ENCODE data around the gene HOMER2. TPM values are rescaled to one million over a fixed set of nuclear protein-coding genes. Genes with fewer than 3 reads are reported as not detected.
A peak's percentile ranks its signal among the peaks of the same experiment; 100 is the strongest.

Gene HOMER2
- total RNA-seq, 1 donor from 2014 or later = 23.4 TPM

GRCh38 chr15:82810061-82810889 is 142.2 kb downstream of the HOMER2 start:
- Mint-ChIP-seq H3K27me3 (no peaks in the 10 kb centered on the region), H3K4me1 (ENCODE audit: unreplicated experiment) (peaks cover 30% of the 10 kb centered on the region), H3K9me3 (no peaks in the 10 kb centered on the region), H3K4me3 (peak overlapping the region; percentile 95), H3K27ac (peak overlapping the region; percentile 97), H3K36me3 (peaks cover 10% of the 10 kb centered on the region)
- peak; percentile 74 for DNase-seq (ENCODE audit: extremely low spot score, unreplicated experiment)
- no peak for TF ChIP-seq CTCF (conservative IDR thresholded peaks at IDR 0.05)

- Mint-ChIP-seq H3K27ac (peak within 1 kb of the TSS; percentile 97), H3K4me3 (peak within 1 kb of the TSS; percentile 95), H3K4me1 (ENCODE audit: unreplicated experiment) (peaks cover 30% of the 10 kb centered on the region), H3K9me3 (no peaks in the 10 kb centered on the region), H3K27me3 (no peaks in the 10 kb centered on the region), H3K36me3 (peaks cover 8% of the 10 kb centered on the region)
- no peak for TF ChIP-seq CTCF (conservative IDR thresholded peaks at IDR 0.05)
- peak; percentile 96 for DNase-seq (ENCODE audit: extremely low spot score, unreplicated experiment)
Measured at GRCh38 chr15:82809308-82810060, 143.0 kb downstream of the HOMER2 start, which contains the start of gene WHAMM. TSS of gene WHAMM (plus strand) at chr15:82809628. CDS start at chr15:82809727, 99 bp downstream.

GRCh38 chr15:82808634-82809041 is 143.9 kb downstream of the HOMER2 start:
- H3K27me3 Mint-ChIP-seq = peaks cover 3% of the 10 kb centered on the region
- H3K4me3 Mint-ChIP-seq = peak overlapping the region; percentile 86
- DNase-seq (ENCODE audit: extremely low spot score, unreplicated experiment) = no peak
- peak overlapping the region; percentile 93 for H3K27ac Mint-ChIP-seq
- H3K4me1 Mint-ChIP-seq (ENCODE audit: unreplicated experiment) = peaks cover 30% of the 10 kb centered on the region
- no peak for TF ChIP-seq CTCF (conservative IDR thresholded peaks at IDR 0.05)
- peaks cover 4% of the 10 kb centered on the region for H3K36me3 Mint-ChIP-seq
- H3K9me3 Mint-ChIP-seq = no peaks in the 10 kb centered on the region

GRCh38 chr15:82807920-82808633 is 144.4 kb downstream of the HOMER2 start:
- Mint-ChIP-seq H3K4me3 (no peak overlapping the region), H3K4me1 (ENCODE audit: unreplicated experiment) (peaks cover 30% of the 10 kb centered on the region), H3K27me3 (peaks cover 7% of the 10 kb centered on the region), H3K36me3 (peaks cover 4% of the 10 kb centered on the region), H3K27ac (peak overlapping the region; percentile 93), H3K9me3 (no peaks in the 10 kb centered on the region)
- TF ChIP-seq CTCF (conservative IDR thresholded peaks at IDR 0.05) = no peak
- no peak for DNase-seq (ENCODE audit: extremely low spot score, unreplicated experiment)

GRCh38 chr15:82805994-82806406 is 146.5 kb downstream of the HOMER2 start, which contains the start of gene FSD2:
TSS of gene FSD2 (minus strand) at chr15:82806069. CDS start at chr15:82787390, 18,679 bp downstream.
- Mint-ChIP-seq H3K27me3 (peaks cover 20% of the 10 kb centered on the region), H3K27ac (no peak within 1 kb of the TSS), H3K4me1 (ENCODE audit: unreplicated experiment) (peaks cover 19% of the 10 kb centered on the region), H3K9me3 (no peaks in the 10 kb centered on the region), H3K36me3 (no peaks in the 10 kb centered on the region), H3K4me3 (no peak within 1 kb of the TSS)
- DNase-seq (ENCODE audit: extremely low spot score, unreplicated experiment) = no peak
- TF ChIP-seq CTCF (conservative IDR thresholded peaks at IDR 0.05) = no peak
